ENCODE results near the gene IL34. TPM values are rescaled to one million over a fixed set of nuclear protein-coding genes. Genes with fewer than 3 reads are reported as not detected.
"Not testable (repeated sequence)": the region's sequence is repeated elsewhere in the genome, so short reads cannot be mapped to it uniquely, and the experiment has no call there.

The IL34 gene
- total RNA-seq, 4 donors from 2014 or later: 0.38 to 1.3 (median 1.2) TPM

DNA sequence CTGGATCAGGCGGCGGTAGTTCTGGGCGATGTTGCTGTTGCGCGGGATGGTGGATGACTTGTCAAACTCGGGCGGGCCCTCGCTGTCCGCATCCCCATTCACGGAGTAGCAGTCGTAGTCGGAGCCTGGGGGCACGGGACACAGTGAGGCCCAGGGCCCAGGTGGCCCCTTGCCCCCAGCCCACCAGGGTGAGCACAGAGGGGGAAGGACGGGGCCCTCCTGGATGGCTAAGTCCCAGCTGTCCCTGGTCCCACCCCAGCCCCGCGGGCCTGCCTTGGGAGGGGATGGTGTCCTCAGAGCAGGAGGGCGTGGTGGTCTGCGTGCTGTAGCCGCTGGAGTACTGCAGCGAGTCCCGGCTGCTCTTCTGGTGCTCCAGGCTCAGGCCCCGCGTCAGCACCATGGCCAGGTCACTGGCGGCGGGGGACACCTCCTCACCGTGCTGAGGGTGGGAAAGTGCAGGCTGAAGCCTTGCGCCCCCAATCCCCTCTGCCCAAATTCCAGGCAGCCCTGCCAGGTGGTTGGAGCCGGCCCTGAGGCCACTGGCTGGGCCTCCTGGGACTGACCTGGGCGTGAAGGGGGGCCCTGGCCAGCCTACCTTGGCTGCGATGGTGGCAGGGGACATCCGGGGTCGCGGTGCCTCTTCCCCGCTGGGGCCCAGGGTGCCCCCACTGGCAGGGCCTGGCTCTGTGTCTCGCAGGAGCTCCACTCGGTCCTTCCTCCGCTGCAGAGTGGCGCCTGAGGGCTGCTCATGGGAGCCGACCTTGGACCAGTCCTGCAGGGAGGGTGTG is 18.2 kb downstream of the IL34 start:
- DNase-seq (ENCODE audit: low spot score) (no peak), ATAC-seq (ENCODE audit: low FRiP score) (peak; percentile 19)
- TF ChIP-seq, protein P1, sequence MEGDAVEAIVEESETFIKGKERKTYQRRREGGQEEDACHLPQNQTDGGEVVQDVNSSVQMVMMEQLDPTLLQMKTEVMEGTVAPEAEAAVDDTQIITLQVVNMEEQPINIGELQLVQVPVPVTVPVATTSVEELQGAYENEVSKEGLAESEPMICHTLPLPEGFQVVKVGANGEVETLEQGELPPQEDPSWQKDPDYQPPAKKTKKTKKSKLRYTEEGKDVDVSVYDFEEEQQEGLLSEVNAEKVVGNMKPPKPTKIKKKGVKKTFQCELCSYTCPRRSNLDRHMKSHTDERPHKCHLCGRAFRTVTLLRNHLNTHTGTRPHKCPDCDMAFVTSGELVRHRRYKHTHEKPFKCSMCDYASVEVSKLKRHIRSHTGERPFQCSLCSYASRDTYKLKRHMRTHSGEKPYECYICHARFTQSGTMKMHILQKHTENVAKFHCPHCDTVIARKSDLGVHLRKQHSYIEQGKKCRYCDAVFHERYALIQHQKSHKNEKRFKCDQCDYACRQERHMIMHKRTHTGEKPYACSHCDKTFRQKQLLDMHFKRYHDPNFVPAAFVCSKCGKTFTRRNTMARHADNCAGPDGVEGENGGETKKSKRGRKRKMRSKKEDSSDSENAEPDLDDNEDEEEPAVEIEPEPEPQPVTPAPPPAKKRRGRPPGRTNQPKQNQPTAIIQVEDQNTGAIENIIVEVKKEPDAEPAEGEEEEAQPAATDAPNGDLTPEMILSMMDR (IDR thresholded peaks at IDR 0.05): no peak

DNA sequence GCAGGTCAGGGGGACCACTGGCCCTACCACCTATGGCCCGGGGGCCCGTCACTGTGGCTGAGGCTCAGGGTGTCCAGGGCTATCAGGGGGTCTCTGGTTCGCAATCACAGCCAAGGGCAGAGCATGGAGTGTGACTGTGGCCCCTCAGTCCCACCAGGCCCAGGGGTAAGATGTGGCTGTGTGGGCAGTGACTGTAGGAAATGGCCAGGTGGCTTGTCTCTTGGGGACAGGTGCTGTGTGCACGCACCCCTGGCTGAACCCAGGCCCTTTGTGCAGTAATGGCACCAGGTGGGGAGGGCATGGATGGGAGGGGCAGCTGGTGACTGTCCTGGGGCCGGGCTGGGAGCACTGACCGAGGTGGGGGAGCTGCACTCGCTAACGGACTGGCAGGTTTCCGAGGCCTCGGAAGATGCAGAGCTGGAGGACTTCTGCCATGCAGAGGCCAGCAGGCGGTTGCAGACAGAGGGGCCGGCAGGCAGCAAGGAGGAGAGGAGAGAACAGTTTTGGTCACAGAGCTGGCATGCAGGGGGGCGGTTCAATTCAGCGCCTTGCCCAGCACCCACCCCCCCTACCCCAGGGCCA is 18.8 kb downstream of the IL34 start:
- DNase-seq (ENCODE audit: low spot score) (no peak), ATAC-seq (ENCODE audit: low FRiP score) (no peak)
- TF ChIP-seq, protein P1 (IDR thresholded peaks at IDR 0.05): no peak

DNA sequence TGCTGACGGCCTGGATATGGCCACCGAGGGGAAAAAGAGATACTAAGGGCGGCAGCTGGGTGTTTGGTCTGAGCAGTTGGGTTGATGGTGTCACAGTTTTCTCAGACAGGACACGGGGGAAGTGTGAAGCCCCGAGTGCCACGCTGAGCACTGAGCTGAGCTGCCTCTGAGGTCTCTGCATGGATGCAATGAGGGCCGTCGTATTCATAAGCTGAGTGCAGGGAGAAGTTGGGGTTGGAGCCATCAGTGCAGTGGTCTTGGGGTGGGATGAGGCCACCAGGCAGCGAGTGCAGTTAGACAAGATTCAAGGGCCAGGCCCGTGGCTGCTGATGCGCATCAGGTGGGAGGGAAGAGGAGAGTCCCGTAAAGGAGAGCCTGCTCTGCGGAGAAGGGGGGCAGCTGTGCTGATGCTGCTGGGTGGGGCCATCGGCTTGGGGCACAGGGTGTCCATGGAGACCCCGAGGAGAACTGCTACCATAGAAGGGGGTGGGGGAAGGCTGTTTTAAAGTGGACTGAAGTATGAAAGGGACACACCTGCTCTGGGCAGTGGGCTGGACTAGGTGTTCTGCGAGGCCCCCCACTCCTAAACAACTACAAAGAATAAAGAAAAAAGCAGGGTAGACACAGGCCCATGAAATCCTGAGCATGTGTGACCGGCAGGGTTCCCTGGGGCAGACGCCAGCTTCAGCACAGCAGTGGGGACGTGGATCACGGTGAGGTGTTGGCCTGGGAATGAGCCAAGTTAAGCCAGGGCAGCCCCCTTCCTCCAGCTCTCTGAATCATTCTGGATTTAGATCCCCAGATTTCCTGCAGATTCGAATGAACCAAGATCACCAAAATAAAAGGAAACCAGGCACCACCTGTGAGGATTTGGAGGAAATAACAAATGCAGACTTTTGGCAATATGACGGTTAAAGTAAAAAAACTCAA is 19.7 kb downstream of the IL34 start:
- ATAC-seq (ENCODE audit: low FRiP score): no peak
- TF ChIP-seq, protein P1 (IDR thresholded peaks at IDR 0.05): no peak
- no peak for DNase-seq (ENCODE audit: low spot score)

GRCh38 chr16:70670175-70670574 is 23.8 kb downstream of the IL34 start:
- no peak for ATAC-seq (ENCODE audit: low FRiP score)
- TF ChIP-seq, protein P1 (IDR thresholded peaks at IDR 0.05): no peak
- DNase-seq (ENCODE audit: low spot score): no peak

- DNase-seq (ENCODE audit: low spot score); ATAC-seq (ENCODE audit: low FRiP score): not testable (repeated sequence)
Observed at GRCh38 chr16:70670938-70671337, 24.6 kb downstream of the IL34 start.

- no peak for ATAC-seq (ENCODE audit: low FRiP score)
- DNase-seq (ENCODE audit: low spot score): no peak
- TF ChIP-seq, protein P1 (IDR thresholded peaks at IDR 0.05): no peak
Observed at GRCh38 chr16:70674221-70675014, 28.1 kb downstream of the IL34 start.
